NCI-H2171 (cell line): Measurements from ENCODE around the gene SNX24.

Experiments
- DNase-seq: peaks from one replicate; lab custom pipeline; 2025; lab: John Stamatoyannopoulos, UW

SNX24 gene

GRCh38 chr5:122921826-122922225 is 76.4 kb downstream of the SNX24 start:
- no peak for DNase-seq

- DNase-seq, result no peak
These were observed 78.8 kb downstream of the SNX24 start for GRCh38 chr5:122924203-122924602.

DNA sequence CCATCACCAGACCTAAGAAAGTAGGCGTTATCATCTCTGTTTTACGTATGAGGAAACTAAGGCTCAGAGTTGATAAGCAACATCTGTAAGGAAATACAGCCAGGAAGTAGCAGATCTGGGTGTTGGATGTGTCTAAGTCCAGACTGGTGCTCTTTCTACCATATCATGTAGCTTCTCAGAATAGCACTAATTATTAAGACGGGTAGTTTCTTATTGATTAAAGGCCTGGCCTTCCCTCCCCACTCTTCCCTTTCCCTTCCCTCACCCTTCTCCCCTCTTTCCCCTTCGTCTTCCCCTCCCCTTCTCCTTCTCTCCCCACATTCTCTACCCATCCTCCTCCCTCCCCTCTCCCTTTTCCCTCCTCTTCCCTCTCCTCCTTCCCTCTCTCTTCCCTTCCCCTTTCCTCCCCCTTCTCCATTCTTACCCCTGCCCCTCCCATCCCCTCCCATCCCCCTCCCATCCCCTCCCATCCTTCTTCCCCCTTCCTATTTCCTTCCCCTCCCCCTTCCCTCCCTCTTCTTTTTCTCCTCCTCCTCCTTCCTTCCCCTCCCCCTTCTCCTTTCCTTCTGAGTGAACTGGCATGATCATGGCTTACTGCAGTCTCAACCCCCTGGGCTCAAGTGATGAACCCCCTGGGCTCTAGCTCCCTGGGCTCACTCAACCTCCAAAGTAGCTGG is 79.4 kb downstream of the SNX24 start:
- no peak for DNase-seq

GRCh38 chr5:122929001-122929400 is 83.6 kb downstream of the SNX24 start:
- DNase-seq, result no peak

GRCh38 chr5:122929980-122930379 is 84.6 kb downstream of the SNX24 start:
- DNase-seq, result no peak

DNA sequence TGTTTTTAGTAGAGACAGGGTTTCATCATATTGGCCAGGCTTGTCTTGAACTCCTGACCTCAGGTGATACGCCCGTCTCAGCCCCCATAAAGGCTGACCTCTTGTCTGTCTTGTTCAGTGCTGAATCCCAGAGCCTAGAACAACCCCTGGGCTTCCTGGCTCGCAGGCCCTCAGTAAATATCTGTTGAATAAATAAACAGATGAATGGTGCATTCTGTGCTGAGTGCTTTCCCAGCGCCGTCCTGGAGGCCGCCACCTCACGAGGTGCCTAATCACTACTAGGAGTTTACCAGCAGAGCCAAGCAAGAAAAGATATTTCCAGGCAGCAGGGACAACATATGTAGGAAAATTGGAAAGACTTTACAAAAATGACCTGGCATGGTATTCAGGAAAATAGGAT is 88.5 kb downstream of the SNX24 start:
- no peak for DNase-seq

GRCh38 chr5:122936088-122936487 is 90.7 kb downstream of the SNX24 start:
- no peak for DNase-seq

DNA sequence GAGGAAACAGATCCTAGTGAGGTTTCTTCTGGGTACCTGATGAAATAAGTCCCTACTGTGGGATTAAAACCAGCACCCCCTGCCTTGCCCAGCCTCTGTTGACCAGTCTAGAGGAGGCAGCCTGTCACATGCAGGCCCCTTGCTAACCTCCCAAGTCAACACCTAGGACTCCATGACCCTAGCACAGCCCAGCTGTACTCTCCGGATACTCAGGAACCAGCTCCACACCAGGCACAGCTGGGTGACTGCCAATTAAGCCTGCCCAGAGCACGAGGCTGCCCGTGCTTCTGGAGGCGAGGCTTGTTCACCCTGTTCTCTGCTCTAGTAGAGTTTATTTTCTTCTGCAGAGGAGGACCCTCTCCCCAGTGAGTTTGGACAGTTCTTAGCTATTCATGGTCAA is 92.5 kb downstream of the SNX24 start:
- DNase-seq, result no peak

- DNase-seq, result no peak
These were observed 95.5 kb downstream of the SNX24 start for GRCh38 chr5:122940890-122941289.

- DNase-seq, result no peak
These were observed 96.3 kb downstream of the SNX24 start for GRCh38 chr5:122941737-122942136.

DNA sequence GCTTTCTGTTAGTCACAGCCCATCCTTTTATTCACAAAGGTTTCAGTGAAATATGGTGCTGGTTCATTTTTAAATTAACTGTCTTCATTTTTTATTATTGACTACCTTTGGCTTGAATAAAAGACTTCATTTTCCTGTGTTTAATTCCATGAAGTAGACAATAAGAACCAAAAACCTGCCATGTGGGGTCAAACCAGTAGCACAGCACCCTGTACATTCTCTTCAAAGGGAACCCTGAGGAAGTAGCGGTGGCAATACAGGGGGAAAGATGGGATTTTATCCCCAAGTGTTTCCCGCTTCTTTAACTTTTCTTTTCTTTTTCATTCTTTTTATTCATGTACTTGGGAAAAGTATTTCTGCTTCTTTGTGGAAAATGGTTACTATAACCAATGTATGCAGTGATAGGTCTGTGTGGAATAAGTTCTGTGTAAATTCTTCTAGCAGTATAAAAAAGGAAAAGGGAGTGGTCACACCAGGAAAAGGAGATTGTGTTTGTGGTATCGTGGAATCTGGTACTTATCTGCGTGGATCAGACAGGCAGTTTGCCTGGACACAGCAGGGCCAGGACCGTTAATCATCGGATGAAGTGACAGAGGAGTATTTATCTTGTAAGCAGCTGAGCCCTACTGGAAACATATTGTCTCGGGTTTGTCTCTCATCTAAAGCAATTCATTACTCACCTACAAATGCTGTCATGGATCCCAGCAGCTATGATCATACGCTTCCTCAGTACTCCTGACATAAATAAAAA is 96.9 kb downstream of the SNX24 start:
- no peak for DNase-seq

DNA sequence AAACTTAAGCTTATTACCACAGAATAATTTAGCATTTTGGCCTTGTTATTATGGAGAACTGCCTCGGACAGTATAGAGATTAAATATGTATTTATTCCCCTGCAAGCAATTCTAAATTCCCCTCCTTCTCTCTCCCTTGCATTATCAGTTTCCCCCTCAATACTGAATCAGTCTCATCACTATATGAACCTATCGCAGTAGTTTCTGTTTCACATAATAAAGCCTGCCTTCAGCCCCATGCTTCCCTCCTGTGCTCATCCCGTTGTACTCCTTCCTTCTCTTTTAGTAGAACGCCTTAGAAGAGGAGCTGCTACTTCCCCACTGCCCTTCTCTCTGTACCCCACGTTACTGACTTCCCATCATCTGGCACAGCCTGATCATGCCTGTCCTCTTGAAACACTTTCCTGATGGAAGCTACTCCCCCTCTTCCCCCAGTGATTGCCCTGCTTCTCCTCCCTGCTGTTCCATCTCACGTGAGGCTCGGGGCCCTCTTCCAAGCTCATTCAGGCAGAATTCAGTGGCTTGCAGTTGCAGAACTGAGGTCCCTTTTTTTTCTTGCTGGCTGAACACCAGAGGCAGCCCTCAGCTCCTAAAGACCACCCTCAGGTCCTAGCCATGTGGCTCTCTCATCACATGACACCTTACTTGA is 97.8 kb downstream of the SNX24 start:
- peak; percentile 21 for DNase-seq

GRCh38 chr5:122944051-122944450 is 98.6 kb downstream of the SNX24 start:
- DNase-seq, result no peak

DNA sequence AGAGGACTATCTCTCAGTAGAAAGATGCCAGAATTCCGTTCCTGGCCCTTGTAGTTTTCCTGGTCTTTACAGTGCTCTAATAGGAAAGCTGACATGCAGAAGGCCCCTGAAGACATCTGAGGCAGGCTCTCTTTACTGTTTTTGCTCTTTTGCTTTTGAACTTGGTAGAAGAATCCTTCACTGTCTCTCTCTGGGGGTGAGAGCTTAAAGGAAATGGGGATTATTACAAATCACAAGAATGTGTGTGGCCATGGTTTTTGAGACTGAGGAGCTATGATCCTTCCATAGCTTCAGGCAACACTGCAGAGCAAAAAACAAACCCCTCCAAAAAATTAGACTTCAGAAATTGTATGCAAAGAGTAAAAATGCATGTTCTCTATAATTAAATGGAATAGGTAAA is 102.0 kb downstream of the SNX24 start:
- no peak for DNase-seq

- no peak for DNase-seq
These were observed 102.4 kb downstream of the SNX24 start for GRCh38 chr5:122947772-122948171.

GRCh38 chr5:122948319-122948718 is 102.9 kb downstream of the SNX24 start:
- no peak for DNase-seq

- DNase-seq, result no peak
These were observed 106.2 kb downstream of the SNX24 start for GRCh38 chr5:122951658-122952057.

DNA sequence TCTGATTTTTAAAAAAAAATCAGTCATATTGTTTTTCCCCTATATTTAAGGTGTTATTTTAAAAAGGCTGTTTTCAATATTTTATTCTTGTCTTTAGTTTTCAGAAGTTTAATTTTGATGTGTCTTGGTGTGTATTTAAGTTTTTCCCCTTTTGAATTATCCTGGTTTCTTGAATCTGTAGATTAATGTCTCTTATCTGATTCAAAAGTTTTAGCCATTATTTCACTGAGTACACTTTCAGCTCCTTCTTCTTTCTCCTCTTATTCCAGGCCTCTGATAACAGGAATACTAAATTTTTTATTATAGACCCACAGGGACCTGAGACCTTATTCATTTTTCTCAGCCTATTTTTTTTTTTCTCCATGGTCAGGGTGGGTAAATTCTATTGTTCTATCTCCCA is 109.3 kb downstream of the SNX24 start:
- no peak for DNase-seq

DNA sequence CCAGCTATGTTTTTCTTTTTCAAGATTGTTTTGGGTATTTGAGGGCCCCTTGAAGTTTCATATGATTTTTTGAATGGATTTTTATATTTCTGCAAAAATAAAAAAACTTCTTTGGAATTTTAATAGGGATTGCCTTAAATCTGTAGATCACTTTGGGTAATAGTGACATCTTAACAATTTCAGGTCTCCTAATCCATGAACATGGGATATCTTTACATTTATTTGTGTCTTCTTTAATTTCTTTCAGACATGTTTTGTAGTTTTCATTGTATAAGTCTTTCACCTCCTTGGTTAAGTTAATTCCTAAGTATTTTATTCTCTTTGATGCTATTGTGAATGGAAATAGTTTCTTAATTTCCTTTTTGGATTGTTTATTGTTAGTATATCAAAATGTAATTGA is 112.0 kb downstream of the SNX24 start:
- DNase-seq, result no peak

DNA sequence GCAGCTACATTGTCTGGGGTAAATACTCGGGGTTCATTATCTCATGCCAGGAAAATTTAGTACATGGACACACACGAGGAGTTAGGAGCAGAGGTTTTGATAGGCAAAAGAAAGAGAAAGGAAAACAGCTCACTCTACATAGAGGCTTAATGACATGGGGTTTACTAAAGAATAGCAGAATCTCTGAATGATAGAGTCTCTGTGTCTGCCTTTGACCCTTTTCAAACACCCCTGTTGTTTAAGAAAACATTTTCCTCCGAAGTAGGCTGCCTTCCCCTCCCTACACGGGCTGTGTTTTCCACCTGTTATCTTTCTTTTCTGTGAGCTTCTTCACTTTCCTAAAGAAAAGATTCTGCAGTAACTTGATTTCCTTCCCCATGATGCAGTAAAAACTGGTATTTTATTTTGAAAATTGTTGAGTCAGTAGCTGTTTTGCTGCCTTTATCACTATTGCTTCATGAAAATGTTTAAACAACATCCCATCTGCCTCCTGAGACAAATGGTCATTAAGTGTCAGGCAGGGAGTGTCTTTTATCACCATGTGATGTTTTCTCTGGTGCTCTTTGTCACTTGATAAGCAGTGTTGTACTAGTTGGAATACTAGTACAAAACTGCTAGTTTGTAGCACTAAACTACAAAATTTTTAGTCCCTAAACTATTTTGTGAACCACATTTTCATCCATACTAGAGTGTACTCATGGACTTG is 114.5 kb downstream of the SNX24 start:
- DNase-seq, result no peak

DNA sequence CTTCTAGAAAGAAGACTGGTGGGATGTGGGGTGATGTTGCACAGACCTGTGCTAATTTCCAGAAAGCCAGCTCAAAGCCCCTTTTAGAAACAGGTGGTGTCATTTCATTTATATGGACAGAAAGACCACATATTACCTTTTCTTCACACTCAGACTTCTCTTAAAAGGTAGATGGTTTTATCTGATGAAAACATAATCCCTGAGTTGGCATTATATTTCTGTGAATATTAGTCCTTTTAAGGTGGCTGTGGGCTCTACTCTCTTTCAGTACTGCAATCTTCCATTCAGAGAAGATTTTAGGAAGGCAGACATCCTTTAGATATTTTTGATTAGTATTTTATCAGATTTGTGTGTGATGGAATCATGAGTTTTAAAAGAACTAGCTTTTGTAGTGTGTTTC is 117.9 kb downstream of the SNX24 start:
- no peak for DNase-seq

GRCh38 chr5:122965111-122965510 is 119.7 kb downstream of the SNX24 start:
- no peak for DNase-seq

DNA sequence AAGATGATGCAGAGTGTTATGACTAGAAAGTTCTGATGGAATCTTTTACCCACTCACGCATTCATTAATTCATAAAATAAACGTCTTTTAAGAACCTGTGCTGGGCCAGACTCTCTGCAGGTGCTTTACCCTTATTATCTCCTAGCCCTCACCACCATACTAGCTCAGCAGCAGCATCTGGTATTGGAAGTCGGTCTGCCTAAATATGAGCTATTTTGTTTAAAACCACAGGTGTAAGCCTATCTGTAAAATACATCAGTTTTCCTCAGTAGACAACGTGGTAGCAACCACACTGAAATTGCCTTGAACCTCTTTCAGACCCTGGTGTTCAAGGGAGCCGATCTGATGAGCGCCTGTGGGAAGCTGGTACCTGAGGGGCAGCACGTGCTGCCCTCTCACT is 121.7 kb downstream of the SNX24 start:
- no peak for DNase-seq
